DMS 273 treated with DMSO at 0.1 percent for 48 hours (cell line): ENCODE measurements around the gene RBBP8NL.
"Not testable (repeated sequence)": the region's sequence is repeated elsewhere in the genome, so short reads cannot be mapped to it uniquely, and the experiment has no call there.

Experiments
- DNase-seq: peaks from one replicate; lab custom pipeline; 2025; lab: John Stamatoyannopoulos, UW

Gene RBBP8NL

DNA sequence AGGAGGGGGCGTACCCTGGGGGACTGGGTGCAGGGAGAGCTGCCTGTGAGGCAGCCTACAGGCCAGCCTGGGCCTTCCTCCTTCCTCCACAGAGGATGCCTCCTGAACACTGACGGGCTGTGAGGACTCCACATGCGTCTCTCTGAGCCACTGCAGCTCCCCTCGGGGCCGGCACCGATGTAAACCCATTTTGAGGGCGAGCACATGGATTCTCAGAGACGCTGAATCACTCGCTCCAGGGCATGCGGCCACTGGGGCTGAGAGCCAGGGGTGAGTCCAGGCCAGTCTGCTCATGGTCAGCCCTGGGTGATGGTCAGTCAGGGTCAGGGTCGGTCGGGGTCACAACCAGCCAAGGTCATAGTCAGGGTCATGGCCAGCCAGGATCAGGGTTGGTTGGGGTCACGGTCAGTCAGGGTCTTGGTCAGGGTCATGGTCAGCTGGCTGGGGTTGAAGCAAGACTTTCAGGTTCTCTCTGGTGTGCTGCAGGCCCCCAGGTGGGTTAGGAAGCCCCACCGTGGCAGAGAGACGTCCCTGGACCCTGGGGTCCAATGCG, 14.7 kb upstream of the RBBP8NL start:
- DNase-seq = no peak

DNA sequence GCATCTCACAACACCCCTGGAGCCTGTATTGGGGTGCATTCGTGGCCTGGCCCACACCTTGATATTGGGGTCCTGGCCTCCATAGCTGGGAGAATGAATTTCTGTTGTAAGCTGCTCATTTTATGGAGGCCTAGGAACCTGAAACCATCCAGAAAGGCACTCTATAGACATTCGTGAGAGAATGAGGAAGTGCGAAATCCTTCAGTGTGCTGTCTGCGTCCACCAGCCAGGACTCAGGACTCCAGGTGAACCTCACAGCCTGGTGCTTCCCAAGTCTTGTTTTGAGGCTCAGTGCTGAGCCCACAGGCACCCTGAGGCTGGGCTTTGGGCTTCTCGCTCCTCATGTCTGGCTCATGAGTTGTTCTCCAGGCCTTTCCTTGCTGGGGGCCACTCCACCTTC, 11.9 kb upstream of the RBBP8NL start:
- DNase-seq = no peak

DNA sequence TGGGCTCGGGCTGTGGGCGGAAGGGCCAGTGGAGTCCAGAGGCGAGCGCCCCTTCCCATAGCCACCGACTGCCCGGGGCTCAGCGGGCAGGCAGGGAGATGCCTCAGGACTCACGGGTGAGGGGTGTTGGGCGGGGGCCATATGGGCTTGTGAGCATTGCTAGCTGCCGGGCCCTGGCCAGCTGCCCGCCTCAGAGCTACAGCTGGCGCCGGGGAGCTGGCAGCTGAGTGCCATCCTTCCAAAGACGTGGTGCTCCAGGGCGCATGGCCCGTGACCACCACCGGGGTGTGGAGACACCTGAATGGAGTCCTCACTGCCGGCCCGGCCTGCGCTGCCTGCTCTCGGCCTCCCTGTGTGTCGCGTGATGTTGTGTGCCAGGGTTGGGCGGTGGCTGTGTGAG, 10.6 kb upstream of the RBBP8NL start:
- peak; percentile 38 for DNase-seq

DNA sequence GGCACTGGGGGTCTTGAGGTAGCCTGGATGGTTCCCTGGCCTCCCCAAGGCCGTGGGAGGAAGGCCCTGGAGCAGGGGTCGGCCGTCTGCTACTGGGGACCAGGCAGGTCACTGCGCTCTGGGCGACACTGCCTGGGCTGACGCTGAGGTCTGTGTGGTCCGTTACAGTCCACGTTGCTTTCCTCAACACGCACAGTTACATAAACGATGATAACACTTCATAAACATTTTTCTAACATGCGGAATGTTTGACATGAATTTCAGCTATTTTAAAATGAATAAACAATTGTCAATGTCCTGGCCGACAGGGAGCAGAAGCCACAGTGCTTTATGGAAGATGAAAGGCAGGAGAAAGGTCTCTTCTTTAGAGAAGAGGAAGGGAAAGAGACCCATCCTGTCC, 10.2 kb upstream of the RBBP8NL start:
- DNase-seq = no peak

DNA sequence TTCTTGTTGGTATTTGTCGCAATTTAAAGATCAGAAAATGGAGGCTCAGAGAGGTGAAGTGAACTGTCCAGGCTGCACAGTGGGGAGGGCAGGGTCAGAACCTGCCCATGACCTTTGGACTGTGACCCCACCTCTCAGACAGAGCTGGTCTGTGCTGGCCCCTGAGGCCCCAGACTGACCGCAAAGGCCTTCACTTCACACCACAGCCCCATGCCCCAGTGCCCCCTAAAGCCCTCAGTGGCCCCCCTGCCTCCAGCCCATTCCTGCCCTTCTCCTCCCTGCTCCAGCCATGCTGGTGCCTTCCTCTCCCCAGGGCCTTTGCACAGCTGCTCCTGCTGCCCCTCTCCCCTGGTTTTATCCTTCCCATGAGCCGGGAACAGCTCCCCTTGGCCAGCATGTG, 9.4 kb upstream of the RBBP8NL start:
- no peak for DNase-seq

DNA sequence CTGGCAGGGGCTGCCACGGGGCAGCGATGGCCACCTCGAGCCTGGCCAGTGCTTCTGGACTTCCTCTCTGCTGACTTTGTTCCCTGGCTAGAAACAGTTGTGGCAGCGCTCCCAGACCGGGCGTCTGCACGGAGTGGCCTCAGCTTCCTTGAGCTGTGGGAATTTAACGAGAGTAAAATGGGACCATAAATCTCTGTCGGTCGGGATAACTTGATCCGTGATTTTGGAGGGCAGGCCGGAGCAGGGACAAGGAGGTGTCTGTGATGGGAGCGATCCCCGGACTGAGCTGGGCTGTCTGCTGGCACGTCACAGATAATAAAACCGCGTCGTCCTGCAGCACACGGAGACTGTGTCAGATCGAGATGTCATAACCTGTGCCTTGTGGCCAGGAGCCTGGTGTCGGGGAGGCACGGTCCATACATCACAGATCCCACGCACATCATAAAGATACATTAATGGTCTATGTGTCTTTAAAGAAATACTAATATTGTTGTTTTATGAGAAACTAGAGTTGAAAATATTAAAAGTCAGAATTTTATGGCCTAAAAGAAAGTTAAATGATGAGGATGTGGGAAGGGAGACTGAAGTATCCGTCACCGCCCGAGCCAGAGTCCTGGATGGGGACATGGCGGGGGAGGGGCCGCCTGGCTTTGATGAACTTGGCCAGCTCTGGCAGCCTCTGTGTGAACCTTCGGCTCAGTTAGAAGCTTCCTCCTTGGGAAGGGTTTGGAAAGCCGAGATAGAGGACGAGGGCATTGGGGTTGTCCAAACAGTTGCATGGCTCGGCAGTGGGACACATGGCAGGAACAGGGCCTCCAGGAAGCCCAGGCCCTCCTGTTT, 6.5 kb upstream of the RBBP8NL start:
- no peak for DNase-seq

DNA sequence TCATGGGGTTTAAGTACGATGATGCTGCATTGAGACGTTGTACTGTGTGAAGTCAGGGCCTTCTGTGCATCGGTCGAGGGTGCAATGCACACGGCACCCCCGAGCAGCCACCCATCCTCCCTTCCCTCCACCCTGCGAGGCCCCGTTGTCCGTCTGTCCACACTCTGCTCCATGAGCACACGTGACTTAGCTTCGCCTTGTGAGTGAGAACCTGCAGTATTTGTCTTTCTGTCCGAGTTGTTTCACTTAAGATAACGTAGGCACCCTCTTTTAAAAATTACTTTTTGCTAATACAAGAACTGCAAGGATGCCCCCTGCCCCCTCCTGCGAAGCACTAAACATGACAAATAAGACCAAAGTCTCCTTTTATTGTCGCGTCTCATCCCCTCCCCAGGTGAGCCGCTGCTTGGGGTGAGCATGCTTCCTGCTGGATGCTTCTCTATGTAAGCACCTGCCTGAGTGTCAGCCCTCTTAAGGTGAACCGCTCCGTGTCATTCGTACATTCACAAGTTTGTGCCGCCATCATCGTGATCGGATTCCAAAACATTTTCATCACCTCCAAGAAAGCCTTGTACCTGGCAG, 3.6 kb upstream of the RBBP8NL start:
- no peak for DNase-seq

DNA sequence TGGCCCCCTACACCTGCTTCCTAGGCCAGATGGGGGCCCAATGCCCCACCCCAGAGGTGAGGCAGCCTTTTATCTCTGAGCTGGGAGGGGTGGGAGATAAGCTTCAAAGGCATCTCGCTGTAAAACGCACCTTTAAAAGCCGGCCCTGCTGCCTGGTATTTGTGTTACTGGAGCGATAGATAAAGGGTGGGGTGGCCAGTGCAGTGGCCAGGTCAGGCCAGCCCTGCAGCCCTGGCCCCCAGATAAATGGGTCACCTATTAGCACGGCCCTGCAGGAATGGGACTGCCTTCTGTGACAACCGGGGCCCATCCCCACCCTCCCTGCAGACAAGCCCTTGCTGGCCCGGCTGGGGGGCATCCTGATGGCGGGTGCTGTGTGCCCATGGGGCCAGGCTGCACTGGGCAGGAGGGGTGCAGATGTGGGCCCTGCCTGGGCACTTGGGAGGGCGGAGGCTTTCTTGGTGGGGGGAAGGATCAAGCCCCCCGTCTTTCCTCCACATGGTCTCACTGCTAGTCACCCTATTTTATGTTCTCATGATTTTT, 3.0 kb upstream of the RBBP8NL start:
- DNase-seq = no peak

DNA sequence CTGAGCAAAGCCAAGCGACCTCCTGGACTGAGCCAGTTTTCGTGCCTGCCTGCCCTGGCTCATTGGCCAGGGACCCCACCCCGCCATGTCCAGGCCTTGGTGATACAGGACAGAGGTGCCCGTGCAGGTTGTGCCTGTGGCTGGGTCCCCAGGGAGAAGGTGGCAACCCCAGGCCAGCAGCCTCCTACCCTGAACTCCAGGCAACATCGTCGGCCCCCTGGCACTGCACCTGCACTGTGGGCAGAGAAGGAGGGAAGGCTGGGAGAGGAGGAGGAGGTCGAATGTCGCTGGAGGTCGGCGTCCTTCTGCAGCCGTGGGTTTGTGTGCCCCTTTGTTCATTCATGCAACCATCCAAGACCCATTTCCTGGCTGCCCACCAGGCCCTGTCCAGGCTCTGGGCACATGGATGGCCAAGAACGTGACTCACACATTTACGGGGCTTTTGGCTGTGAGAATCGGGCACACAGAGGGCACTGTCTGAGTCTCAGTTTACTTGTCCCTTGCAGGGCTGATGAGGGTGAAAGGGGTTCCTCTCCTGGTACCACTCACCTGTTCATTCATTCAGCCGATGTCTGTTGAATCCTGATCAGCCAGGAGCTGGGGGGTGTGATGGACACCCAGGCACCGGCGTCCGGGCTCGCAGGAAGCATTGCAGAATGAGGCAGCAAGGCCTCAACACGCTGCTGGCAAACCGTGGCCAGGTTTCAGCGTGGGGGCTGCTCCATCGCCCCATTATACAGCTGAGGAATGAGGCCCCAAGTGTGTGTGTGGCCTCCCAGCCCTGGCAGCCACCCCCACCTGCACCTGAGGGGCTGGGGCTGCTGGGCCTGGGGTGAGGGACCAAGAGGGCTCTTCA, 2.3 kb upstream of the RBBP8NL start:
- no peak for DNase-seq

DNA sequence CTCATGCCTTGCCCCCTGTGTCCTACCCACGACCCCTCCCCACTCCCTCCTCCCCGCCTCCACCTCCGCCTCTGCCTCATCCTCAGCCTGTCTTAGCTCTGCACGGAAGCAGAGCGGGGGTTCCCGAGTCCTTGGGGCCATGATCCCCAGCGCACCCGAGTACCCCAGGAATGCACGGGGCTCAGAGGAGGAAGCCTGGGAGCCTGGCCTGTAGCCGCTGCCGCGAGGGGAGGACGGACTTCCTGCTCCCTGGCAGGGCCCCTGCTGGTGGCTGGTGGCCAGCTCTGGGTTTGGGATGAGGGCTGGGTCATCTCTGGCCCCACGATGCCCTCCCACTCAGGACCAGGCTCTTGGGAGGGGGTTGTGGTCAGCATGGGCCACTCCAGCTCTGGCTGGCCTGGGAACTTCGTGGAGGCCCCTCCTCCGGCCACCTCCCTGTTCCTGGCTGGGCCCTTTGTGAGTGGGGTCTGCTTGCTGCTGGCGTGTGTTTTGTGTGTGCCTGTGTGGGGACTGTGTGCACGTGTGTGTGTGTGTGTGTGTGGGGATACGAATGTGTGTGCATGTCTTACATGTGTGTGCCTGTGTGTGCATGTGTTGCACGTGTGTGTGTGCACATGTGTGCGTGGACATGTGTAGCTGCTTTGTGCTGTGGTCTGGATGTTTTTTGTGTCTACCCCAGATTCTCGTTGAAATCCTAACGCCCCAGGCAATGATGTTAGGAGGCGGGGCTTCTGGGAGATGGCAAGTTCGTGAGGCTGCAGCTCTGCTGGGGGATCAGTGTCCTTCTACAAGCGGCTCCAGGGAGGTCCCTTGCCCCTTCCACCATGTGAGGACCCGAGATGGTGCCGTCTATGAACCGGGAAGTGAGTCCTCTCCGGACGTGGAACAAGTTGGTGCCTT, 1.3 kb upstream of the RBBP8NL start:
- DNase-seq = no peak

DNA sequence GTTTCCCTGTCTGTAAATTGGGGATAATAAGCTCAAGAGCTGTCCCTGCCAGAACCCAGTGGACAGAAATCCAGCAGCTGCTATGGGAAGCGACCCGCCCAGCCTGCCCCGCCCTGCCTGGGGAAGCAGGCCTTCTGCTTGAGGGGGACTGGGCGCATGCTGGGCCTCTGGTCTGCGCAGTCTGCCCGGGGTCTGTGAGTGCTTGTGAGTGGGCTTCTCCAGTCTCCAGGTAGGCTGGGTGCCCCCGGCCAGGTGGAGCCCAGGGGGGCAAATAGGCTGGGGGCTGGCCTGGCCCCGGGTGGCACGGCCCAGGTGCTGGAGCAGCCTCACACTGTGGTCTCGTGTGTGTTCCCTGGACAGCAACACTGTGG, 648 bp upstream of the RBBP8NL start:
- no peak for DNase-seq

DNA sequence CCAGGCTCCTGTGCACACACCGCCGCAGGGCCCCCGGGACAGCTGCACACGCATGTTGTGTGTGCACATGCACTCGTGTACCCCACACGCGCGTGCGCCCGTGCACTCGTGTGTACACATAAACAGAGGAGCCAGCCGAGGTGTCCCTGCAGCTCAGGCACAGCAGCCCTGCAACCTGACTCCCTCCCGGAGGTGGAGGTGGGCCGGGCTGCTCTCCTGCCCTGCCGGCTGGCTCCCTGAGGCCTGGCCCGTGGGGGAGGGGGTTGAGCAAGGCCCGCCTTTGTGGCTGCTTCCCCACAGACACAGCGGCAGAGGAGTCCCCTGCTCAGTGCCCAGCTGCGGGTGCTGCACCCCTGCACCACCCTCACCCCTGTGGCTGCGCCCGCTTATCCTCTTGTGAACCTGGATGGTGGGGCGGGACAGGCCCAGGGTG, 624 bp downstream of the RBBP8NL start:
- DNase-seq = no peak

DNA sequence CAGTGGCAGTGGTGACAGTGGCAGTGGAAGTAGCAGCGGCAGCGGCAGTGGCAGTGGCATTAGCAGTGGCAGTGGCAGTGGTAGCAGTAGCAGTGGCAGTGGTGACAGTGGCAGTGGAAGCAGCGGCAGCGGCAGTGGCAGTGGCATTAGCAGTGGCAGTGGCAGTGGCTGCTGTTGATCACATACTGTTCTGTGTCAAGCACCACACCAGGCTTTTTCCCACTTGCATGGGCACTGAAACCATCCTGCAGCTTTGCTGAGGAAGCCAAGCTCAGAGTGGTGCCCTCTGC, 1.3 kb downstream of the RBBP8NL start:
- DNase-seq = not testable (repeated sequence)

DNA sequence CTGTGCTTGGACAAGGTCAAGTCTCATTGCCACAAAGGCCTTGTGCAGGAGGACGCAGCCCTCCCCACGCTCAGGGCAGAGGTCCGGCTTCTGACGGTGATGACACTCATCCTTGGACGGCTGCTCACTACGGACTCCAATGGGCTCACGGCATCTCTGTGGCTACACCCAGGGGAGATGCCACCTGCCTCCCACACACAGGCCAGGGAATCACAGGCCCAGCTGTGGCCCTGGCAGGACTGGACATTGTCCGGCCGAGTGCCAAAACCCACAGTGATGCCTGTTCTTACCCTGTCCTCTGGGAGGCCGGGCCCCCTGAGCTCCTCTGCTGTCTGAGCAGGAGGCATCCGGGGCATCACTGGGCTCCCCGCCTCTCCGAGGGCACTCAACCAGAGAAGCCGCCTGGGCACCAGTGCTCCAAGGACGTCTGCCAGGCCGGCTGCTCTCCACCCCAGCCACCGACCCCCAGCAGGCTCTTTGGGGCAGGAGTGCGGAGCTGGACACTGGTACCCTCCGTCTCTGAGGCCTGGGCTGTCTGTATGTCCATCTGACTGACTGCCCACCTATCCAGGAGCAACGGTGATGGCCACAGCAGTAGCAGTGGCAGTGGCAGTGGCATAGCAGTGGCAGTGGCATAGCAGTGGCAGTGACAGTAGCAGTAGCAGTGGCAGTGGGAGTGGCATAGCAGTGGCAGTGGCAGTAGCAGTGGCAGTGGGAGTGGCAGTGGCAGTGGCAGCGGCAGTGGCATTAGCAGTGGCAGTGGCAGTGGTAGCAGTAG, 1.9 kb downstream of the RBBP8NL start:
- no peak for DNase-seq

DNA sequence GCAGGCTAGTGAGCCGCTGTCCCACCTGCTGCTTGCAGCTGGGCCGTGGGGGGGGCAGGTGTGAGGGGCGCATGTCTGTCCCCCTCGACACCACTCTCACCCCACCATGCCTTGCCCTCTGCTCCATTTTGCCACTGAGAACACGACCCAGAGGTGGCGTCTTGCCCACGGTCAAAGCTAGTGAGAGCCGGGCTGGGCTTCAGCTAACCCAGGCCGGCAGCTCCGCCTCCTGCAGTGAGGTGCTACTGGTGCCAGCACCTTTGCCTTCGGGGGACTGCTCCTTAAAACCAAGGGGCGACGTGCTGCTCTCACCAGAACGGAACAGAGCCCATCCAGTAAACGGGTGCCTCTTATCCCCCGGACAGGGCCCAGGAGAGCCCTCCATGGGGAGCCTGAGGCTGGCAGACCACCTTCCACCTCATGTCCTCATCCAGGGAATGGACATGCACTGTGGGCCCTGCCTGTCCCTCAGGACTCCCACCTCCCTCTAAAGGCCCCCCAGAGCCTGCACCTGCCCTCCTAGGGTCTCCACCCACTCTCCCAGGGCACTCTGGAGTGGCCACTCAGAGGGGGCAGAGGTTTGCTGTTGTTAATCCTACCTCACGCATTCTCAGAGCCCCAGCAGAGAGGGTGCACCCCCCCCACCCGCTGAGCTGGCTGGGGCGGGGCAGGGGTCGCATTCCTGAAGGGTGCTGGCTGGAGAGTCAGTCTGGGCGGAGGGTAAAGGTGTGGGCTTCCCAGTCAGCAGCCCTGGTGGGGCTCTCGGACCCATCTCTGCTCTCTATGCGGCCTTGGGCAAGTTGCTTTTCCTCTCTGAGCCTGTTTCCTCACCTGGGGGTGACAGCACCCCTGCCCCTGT, 2.9 kb downstream of the RBBP8NL start:
- DNase-seq = no peak

DNA sequence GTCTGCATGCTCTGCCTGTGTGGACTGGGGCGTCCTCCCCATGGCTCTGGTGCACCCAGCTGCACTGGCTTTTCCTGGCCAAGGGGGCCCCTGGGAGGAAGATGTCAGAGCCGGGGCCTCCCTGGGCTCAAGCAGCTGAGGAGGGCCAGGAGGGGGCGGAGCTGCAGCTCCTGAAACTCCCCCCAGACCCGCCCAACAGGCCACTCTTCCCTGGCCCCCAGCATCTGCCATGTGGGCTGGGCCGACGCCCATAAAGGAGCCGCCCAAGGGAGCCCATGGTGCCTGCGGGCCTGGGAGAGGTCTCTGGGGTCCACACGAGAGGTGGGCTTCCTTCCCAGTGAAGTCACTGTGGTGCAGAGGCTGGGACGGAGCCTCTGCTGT, 4.0 kb downstream of the RBBP8NL start:
- DNase-seq = no peak

DNA sequence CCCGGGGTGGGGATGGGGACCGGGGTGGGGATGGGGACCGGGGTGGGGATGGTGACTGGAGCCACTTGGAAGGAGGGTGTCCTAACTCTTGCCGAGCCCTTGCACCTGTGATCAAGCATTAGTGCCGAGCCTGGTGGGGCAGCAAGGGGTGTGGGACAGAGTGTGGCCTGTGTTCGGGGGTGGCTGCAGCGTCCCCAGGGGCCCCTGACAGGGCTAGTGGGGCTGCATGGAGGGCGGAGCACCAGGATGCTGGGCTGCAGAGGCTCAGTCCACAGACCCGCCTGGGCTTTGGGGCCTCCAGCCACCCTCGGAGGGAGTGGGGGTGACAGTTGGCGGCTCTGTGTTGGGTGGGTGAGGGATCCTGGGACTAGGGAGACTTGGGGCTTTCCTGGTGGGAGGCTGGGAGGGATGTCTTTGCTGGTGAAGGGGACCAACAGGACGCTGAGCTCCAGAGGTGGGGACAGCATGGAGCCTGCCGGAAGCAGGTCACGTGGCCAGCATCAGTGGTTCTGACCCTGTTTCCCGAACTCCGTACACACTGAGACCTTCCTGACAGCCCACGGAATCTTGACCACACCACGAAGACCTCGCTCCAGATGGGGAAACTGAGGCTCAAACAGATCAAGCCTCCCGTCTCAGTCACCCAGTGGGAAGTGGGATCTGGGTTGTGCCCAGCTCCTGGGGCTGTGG, 4.6 kb downstream of the RBBP8NL start:
- no peak for DNase-seq

DNA sequence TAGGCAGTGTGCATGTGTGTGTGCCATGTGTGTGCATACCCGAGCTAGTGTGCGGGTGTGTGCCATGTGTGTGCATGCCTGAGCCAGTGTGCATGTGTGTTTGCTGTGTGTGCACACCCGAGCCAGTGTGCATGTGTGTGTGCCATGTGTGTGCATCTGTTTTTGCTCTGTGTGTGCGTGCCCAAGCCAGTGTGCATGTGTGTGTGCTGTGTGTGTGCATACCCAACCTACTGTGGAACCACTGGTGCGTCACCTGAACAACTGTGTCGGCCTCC, 5.7 kb downstream of the RBBP8NL start:
- DNase-seq = no peak
